MV-4-11 (cell line): ENCODE measurements around the gene COG1.

Experiments used
- DNase-seq: peaks from one replicate; lab custom pipeline; 2025; lab: John Stamatoyannopoulos, UW

Gene COG1

DNA sequence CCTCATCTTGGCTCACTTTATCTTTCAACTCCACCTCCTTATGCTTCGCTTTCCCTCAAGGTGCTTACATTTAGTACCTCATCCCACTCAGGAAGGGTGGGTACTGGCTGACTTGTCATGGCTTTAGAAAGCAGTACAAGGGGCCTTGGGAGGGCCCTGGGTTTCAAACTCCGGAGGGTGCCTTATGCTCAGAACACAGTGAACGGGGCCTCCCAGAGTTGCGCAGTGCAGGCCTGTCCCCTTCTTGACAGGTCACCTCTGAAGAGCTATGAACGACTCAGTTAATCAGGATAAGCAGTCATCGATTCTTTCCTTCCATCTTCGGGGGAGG is 6.0 kb downstream of the COG1 start:
- no peak for DNase-seq

DNA sequence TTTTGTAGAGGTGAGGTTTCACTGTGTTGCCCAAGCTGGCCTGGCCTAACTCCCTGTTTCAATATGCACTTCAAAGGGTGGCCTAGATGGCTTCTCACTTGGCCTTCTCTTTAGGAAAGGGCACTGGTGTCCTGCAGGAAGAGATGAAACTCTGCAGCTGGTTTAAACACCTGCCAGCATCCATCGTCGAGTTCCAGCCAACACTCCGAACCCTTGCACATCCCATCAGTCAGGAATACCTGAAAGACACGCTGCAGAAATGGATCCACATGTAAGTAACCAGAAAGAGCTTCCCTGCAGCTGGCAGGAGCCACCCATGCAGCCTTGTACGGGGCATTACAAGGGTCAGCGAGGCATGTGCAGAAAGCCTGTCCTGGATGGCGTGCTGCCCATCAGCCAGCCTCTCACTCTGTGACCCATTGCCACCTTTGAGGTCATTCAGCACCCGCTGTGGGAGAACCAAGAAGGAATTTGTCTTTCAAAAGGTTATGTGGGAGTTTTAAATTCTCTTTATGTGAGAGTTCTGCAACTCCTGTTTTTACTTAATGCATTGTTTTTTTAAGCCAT is 7.0 kb downstream of the COG1 start:
- DNase-seq: no peak

DNA sequence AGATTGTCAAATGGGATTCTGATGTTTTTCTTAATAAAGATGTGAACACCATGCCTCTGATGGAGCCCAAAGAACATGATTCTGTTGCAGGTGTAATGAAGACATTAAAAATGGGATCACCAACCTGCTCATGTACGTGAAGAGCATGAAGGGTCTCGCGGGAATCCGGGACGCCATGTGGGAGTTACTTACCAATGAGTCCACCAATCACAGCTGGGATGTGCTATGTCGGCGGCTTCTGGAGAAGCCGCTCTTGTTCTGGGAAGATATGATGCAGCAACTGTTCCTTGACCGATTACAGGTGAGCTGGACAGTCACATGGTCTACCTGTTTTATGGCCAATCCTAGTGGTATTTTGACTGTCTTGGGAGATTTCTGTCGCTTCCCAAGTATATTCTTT is 7.6 kb downstream of the COG1 start:
- no peak for DNase-seq

DNA sequence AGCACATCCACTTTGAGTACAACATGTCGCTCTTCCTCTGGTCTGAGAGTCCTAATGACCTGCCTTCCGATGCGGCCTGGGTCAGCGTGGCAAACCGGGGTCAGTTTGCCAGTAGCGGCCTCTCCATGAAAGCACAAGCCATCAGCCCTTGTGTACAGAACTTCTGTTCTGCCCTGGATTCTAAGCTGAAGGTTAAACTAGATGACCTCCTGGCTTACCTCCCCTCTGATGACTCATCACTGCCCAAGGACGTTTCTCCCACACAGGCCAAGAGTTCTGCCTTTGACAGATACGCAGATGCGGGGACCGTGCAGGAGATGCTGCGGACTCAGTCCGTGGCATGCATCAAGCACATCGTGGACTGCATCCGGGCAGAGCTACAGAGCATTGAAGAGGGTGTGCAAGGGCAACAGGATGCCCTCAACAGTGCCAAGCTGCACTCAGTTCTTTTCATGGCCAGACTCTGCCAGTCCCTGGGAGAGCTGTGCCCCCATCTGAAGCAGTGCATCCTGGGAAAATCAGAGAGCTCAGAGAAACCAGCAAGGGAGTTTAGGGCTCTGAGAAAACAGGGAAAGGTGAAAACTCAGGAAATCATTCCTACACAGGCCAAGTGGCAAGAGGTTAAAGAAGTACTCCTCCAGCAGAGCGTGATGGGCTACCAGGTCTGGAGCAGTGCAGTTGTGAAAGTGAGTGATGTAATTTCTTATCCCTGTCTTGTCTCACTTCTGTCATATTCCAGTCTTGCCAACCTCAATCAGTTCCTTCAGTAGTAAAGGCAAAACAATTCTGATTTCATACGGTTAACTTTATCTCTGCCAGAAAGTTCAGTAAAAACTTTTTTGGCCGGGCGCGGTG is 8.6 kb downstream of the COG1 start:
- no peak for DNase-seq

DNA sequence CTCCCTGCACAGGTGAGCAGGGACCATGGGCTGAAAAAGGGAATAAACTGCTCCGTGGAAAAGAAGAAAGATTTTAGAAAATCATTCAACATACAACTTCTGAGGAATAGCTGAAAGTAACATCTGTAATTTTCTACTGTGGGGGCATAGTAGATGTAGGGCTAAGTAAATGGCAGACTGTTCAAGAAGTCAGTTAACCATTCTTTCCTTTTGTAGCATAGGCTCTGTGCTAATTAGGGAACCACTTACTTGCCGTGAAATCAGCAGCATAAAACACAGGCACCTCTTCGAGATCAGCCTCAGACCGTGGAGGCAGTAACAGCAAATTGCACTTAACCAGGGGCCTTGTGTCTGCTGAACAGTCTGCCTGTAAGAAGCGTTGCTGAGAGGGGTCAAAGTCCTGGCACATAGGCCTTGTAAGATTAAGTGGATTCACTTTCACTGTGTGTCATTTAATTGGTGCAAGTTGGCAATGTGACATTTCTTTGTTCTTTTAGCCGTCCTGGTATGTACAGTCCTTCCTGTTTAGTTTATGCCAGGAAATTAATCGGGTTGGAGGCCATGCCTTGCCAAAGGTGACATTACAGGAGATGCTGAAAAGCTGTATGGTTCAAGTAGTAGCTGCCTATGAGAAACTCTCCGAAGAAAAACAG is 10.4 kb downstream of the COG1 start:
- DNase-seq: no peak

DNA sequence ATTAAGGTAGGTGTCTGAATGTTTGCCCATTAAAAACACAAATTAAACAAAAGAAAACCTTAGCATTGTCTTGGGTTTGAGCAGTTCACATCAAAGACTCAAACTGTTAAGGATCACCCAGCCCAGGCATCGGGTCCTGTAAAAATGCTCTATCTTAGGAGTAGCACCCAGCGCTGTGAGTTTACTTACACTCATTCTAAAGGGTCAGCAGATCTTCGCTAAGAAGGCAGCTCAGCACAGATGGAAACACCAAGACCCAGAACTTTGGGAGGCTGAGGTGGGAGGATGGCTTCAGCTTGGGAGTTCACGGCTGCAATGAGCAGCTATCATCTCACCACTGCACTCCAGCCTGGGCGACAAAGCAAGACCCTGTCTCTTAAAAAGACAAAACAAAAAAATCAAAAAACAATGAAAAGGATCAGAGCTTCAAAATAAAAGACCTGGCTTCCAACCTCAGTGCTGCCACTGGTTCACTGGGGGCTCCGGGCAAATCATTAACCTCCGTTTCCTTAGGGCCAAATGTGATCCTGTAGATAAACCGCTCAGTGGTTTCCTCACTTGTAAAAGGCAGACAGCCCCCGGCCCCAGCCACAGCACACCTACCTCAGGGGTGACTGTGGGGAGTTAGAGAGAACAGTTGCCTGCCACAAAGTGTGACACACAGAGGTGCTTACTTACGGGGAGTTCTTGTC is 11.1 kb downstream of the COG1 start:
- no peak for DNase-seq

DNA sequence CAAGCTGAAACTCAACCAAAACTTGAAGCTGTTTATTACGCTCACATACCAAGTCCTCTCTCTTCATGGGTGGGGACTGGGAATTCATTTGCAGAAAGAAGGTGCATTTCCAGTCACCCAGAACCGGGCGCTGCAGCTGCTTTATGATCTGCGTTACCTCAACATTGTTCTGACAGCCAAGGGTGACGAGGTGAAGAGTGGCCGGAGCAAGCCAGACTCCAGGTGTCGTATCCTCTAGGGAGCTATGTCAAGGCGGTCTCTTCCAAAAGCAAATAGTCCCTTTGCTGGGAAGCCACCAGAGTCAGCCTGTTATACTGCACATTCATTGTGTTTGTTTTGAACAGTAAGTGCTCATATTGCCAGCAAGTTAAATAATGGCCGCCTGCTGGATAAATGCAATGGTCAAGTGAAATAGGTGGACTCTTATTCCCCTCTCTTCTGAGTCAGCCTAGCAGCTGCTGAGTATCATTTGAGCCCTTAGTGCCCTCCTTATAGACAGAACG is 12.7 kb downstream of the COG1 start:
- DNase-seq: no peak

DNA sequence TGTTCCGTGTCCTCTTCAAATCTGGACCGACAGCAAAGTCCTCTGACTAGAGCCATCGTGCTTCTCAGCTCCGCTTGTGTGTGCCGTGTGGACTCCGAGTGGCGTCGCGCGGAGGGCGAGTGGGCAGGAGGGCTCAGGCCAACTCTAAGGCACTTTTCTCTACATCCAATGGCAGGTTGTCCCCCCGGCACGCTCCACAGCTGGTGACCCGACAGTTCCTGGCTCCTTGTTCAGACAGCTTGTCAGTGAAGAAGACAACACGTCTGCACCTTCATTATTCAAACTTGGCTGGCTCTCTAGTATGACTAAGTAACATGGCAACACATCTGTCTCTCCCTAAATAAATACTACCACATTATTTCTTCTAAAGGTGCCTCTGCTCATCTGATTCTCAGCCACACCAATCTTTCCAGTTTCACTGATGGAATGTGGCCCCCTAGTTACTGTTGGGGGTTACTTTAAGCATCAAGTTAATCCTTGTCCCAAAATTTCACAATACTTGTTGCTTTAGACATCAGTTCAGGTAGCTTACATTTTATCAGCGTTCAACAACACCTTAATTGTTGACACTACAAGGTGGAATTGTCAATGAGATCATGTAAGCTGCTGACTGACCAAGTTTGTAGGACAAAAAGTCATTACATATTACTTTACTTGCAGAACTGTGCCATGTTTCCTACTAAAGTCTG is 15.4 kb downstream of the COG1 start:
- DNase-seq: no peak

DNA sequence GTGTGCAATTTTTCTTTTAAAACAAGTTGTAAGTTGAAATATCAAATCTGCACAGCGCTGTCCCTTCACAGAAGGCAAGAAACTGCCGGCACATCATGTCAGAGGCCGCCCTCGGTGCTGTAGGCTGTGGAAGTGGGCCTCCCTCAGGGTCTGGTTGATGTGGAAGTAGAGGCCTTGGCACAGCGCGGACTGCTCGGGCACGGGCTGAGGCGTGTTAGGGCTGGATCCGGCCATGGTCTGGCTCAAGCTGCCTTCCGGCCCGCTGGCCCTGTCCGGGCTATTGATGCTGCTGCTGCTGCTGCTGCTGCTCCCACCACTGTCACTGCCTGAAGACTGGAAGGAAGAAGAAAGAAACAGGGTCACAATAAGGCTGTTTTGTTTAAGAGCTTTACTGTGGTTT is 16.6 kb downstream of the COG1 start:
- DNase-seq: no peak

DNA sequence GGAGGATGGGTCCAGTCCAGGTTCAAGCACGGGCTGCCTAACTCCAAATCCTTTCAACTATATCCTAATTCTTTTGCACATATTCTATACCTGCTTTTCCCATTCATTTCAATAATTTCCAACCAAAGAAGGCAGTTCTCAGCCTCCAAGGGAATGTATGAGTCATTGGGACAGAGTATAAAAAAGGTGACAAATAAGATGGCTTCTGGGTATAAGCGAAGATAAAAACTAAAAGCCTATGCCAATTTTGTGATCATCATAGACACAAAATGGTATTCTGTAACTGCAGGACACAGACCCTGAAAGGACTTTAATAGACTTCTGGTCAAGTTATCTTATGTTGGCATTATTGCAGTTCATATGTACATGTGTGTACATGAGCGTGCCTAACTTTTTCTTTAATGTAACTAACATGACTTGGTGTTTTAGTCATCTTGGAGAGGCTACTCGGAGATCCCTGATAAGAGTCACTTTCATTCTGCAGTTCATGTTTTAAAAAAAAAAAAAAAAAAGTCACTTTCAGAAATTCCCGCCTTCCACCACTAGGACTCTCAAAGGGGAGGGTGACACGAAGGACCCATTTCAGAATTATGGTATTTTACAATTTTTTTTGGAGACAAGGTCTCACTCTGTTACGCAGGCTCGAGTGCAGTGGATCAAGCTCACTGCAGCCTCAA is 17.3 kb downstream of the COG1 start:
- peak; percentile 19 for DNase-seq

DNA sequence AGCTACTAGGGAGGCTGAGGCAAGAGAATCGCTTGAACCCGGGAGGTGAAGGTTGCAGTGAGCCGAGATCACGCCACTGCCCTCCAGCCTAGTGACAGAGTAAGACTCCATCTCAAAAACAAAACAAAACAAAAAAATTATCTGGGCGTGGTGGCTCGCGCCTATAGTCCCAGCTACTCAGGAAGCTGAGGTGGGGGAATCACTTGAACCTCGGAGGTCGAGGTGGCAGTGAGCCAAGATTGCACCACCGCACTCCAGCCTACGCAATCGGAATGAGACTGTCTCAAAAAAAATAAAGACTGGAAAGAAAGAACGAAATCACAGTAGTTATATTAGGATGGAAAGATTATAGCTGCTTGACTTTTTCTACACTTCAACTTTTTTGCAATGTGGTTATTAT is 18.9 kb downstream of the COG1 start:
- DNase-seq: peak; percentile 35

DNA sequence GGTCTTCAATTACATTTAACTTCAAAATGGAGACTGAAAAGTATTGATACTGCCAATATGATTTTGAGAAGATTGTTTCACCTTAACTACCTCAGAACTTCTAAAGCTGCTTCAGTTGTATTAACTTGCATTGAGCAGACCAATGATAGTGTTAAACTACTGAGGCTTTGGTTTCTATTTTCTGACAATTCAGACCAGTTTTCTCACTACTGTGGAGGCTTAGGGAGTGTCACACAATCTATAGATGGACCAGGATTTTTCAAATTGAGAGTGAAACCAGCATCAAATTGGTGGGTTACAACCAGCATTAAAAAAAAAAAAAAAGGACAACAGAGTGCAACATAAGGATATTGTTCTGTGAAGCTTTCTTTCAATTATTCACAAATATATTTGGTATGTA is 21.2 kb downstream of the COG1 start:
- no peak for DNase-seq

DNA sequence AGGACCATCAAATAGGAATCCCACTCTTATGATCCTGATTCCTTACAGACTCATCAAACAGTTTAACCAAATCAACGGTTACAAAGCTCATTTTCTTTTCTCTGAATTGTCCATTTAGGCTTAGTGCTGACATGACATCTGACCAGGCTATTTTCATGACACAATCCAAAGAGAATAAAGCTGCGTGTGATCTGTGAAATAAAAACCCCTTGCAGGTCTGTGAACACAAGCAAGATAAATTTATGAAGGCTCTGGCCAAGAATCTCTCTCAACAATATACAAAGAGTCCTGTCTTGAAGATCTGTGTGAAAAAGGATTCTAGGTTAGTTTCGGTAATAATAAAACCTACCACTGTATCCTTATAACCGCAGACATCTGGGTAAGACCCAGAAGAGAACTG is 22.0 kb downstream of the COG1 start:
- no peak for DNase-seq

DNA sequence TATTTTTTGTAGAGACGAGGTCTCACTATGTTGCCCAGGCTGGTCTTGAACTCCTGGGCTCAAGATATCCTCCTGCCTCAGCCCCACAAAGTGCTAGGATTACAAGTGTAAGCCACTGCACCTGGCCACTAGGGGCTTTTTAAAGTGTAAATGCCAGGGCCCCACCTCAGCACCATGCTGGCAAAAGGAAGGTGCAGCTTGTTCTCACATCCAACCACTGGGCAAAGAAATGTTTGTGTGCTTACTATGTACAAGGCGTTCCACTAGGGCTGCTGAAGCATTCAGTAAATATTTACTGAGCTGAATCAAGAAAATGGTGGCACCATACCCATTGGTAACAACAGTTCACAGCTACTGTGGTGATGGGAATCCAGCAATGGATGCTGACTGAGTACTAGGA is 22.6 kb downstream of the COG1 start:
- no peak for DNase-seq

DNA sequence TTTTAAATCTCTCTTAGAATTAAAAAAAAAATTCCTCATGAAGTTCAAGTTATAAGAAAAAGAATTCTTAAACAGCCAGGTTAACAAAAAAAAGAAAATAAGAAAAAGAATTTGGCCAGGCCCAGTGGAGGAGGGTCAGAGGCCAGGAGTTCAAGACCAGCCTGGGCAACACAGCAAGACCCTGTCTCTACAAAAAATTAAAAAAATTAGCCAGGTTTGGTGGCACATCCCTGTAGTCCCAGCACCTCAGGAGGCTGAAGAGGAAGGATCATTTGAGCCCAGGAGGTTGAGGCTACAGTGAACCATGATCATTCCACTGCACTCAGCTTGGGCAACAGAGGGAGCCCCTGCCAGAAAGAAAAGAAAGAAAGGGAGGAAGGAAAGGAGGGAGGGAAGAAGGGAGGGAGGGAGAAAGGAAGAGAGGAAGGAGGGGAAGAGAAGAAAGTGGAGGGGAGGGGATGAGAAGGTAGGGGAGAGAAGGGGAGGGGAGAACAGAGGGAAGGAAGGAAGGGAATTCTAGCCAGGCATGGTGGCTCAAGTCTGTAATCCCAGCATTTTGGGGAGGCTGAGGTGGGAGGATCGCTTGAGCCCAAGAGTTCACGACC is 30.9 kb downstream of the COG1 start:
- no peak for DNase-seq

DNA sequence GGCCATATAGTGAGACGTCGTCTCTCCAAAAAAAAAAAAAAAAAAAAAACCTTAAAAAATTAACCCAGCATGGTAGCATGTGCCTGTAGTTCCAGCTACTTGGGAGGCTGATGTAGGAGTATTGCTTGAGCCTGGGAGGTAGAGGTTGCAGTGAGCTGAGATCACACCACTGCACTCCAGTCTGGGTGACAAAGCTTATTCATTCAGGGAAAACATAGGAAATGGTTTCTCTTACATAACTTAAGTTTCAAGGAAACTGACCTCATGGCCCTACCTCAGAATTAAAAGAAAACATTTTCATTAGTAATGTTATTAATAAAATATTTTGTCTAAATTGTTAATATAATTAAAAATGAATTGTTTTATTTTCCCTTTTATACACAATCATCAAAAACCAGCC is 31.4 kb downstream of the COG1 start:
- DNase-seq: no peak

DNA sequence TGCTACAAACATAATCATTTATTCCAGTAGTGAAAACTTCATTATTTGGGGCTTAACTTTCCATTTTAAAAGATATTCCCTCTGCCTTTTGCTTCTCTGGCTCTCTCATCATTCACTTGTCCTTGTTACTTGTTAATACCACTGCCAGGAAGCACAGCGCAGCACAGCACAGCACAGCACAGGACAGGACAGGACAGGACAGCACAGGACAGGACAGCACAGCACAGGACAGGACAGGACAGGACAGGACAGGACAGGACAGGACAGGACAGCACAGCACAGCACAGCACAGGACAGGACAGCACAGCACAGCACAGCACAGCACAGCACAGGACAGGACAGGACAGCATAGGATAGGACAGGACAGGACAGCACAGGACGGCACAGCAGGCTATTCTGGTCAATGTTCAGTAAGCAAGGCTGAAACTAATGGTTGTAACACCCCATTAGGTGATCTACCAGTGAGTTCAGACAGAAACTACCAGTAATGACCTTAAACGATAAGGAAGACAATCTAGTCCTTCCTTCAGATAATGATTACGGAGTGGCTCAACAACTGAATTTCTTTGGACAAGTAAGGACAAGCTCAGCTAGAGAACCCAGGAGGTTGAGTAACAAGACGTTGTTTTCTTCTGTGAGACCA is 31.9 kb downstream of the COG1 start:
- no peak for DNase-seq

DNA sequence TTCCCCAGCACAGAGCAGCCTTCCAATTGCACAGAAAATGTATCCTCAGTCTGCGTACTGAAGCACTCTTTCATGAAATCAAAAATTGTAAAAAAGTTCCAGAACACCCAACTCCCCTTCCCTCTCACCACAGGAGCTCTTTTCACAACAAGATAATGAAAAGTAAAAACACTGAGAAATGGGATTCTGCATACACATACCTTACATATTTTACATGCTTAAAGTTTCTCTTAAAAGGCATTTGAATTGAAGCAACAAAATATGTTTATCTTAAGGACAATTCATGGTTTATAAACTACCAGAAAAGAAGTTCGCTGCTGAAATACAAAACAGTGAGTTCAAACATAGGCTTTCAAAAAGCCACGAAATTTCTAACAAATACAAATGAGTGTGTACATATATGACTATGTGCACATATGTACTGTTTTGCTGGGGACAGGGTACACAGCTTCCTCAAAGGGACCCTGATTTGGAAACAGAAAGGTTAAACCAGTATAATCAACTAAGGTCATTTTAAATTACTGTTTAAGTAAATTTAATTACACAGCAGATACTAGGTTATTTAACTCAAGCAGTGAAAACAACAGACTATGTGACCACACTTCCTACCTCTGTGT is 33.8 kb downstream of the COG1 start:
- DNase-seq: no peak

DNA sequence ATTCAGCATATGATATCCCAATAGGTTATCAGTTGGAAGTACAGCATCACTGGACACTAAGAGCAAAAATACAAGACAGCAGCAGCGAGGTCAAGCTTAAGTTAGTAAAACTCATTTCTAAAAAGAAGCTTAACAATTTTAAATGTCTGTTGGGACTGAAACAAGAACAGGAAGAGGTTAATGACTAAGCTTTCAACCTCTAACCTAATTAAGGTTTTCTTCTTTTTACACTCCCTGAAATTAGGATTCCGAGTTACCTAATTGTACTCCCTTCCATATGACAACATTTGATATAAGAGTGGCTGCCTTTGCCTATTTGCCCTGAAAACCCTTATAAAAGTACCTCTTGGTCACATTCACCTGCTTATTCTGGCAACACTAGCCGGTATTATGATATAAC is 34.5 kb downstream of the COG1 start:
- DNase-seq: peak; percentile 53

DNA sequence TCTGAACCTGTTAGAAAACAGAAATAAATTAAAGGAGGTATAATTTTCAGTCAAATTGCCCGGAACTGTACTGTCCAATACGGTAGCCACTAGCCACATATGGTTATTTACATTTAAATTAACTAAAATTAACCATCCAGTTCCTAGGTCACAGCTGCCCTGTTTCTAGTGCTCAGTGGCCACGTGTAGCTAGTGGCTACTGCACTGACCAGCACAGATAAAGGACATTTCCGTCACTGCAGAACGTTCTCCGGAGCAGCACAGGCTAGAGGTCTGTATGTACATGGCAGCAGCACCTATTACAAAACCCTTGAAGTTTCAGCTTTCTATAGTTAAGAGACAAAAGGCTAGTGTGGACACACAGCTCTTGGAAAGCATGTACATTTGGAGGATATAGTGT is 35.1 kb downstream of the COG1 start:
- DNase-seq: no peak
